ENCODE data around the gene AP1B1. TPM values are rescaled to one million over a fixed set of nuclear protein-coding genes. Genes with fewer than 3 reads are reported as not detected.

The AP1B1 gene
- total and polyA plus RNA-seq, 4 donors = 32.7 to 97.9 (median 50.0) TPM

GRCh38 chr22:29338398-29338797, 50.0 kb downstream of the AP1B1 start:
- DNase-seq = no peak
- no peak for ATAC-seq (ENCODE audit: insufficient read depth, low FRiP score)
- H3K4me1 ChIP-seq (ENCODE audit: control insufficient read depth in 5 of 5, insufficient read depth in 5 of 5, low read length in 5 of 5) = peaks cover 0 to 6% (median 0%) of the 10 kb centered on the region in 5 donors
- H3K36me3 ChIP-seq (ENCODE audit: control insufficient read depth in 4 of 4, insufficient read depth in 4 of 4, low read length in 4 of 4) = peaks cover 4 to 91% (median 27%) of the 10 kb centered on the region in 4 donors
- no peaks in the 10 kb centered on the region for H3K9me3 ChIP-seq (ENCODE audit: control insufficient read depth in 4 of 4, insufficient read depth in 3 of 4, low read length in 3 of 4)
- no peak overlapping the region for H3K9ac ChIP-seq (ENCODE audit: insufficient read depth in 1 of 2, low read length in 2 of 2)
- TF ChIP-seq CTCF (IDR thresholded peaks at IDR 0.05; ENCODE audit: control extremely low read depth, extremely low read depth) = no peak
- no peak overlapping the region for H3K4me3 ChIP-seq
- H3K27ac ChIP-seq (ENCODE audit: low read depth in 1 of 2, low read length in 1 of 2) = no peak overlapping the region
- H3K27me3 ChIP-seq (ENCODE audit: control insufficient read depth in 3 of 3, insufficient read depth in 3 of 3, low read length in 2 of 3) = no peaks in the 10 kb centered on the region
- 94 to 97% methylated on average over 6 of the region's 6 CpGs for WGBS, 2 donors

GRCh38 chr22:29337631-29338284, 50.6 kb downstream of the AP1B1 start:
- Histone ChIP-seq H3K9ac (ENCODE audit: insufficient read depth in 1 of 2, low read length in 2 of 2) (no peak overlapping the region), H3K27ac (ENCODE audit: low read depth in 1 of 2, low read length in 1 of 2) (no peak overlapping the region), H3K27me3 (ENCODE audit: control insufficient read depth in 3 of 3, insufficient read depth in 3 of 3, low read length in 2 of 3) (no peaks in the 10 kb centered on the region), H3K9me3 (ENCODE audit: control insufficient read depth in 4 of 4, insufficient read depth in 3 of 4, low read length in 3 of 4) (no peaks in the 10 kb centered on the region), H3K36me3 (ENCODE audit: control insufficient read depth in 4 of 4, insufficient read depth in 4 of 4, low read length in 4 of 4) (peaks cover 4 to 91% (median 25%) of the 10 kb centered on the region in 4 donors), H3K4me1 (ENCODE audit: control insufficient read depth in 5 of 5, insufficient read depth in 5 of 5, low read length in 5 of 5) (peaks cover 0 to 3% (median 0%) of the 10 kb centered on the region in 5 donors), H3K4me3 (no peak overlapping the region)
- 86 to 88% methylated on average over 12 of the region's 12 CpGs for WGBS, 2 donors
- TF ChIP-seq CTCF (IDR thresholded peaks at IDR 0.05; ENCODE audit: control extremely low read depth, extremely low read depth) = no peak
- ATAC-seq (ENCODE audit: insufficient read depth, low FRiP score) (no peak), DNase-seq (no peak)

GRCh38 chr22:29336751-29337490, 51.4 kb downstream of the AP1B1 start:
- 77 to 86% methylated on average over 14 of the region's 14 CpGs for WGBS, 2 donors
- DNase-seq (no peak), ATAC-seq (ENCODE audit: insufficient read depth, low FRiP score) (no peak)
- peaks cover 4 to 91% (median 23%) of the 10 kb centered on the region in 4 donors for H3K36me3 ChIP-seq (ENCODE audit: control insufficient read depth in 4 of 4, insufficient read depth in 4 of 4, low read length in 4 of 4)
- no peaks in the 10 kb centered on the region for H3K4me1 ChIP-seq (ENCODE audit: control insufficient read depth in 5 of 5, insufficient read depth in 5 of 5, low read length in 5 of 5)
- H3K4me3 ChIP-seq = no peak overlapping the region
- H3K27me3 ChIP-seq (ENCODE audit: control insufficient read depth in 3 of 3, insufficient read depth in 3 of 3, low read length in 2 of 3) = no peaks in the 10 kb centered on the region
- no peak for TF ChIP-seq CTCF (IDR thresholded peaks at IDR 0.05; ENCODE audit: control extremely low read depth, extremely low read depth)
- no peak overlapping the region for H3K27ac ChIP-seq (ENCODE audit: low read depth in 1 of 2, low read length in 1 of 2)
- H3K9me3 ChIP-seq (ENCODE audit: control insufficient read depth in 4 of 4, insufficient read depth in 3 of 4, low read length in 3 of 4) = no peaks in the 10 kb centered on the region
- H3K9ac ChIP-seq (ENCODE audit: insufficient read depth in 1 of 2, low read length in 2 of 2) = no peak overlapping the region
